H9 (cell line): Measurements from ENCODE around the gene PRR5L. TPM values are rescaled to one million over a fixed set of nuclear protein-coding genes. Genes with fewer than 3 reads are reported as not detected.

Experiments
- DNase-seq: peaks from one replicate; pipeline ENCODE4 v3.0.0-alpha.2; 2017
- H2AFZ ChIP-seq: one replicate; pipeline ENCODE4 v1.6.1; 2013; ENCODE audit warnings: mild to moderate bottlenecking, low read length, control low read depth, moderate library complexity
- H2AK5ac ChIP-seq: 2 replicates; pipeline ENCODE4 v1.6.1; 2013; ENCODE audit warnings: low read length, control low read depth, mixed read lengths; ENCODE audit not compliant: insufficient read length
- H2BK120ac ChIP-seq: one replicate; pipeline ENCODE4 v1.6.1; 2013; ENCODE audit warnings: low read depth, mild to moderate bottlenecking, low read length, control low read depth, inconsistent platforms; ENCODE audit not compliant: poor library complexity, severe bottlenecking
- H2BK12ac ChIP-seq: 2 replicates; pipeline ENCODE4 v1.6.1; 2013; ENCODE audit warnings: low read length, control low read depth, mixed read lengths, low read depth; ENCODE audit not compliant: insufficient read length
- H2BK15ac ChIP-seq: 2 replicates; pipeline ENCODE4 v1.6.1; 2013; ENCODE audit warnings: low read depth, low read length, control low read depth
- H2BK20ac ChIP-seq: one replicate; pipeline ENCODE4 v1.6.1; 2013; ENCODE audit warnings: low read depth, mild to moderate bottlenecking, low read length, control low read depth, inconsistent platforms; ENCODE audit not compliant: poor library complexity, severe bottlenecking
- H2BK5ac ChIP-seq: 2 replicates; pipeline ENCODE4 v1.6.1; 2013; ENCODE audit warnings: low read length, control low read depth, mixed read lengths; ENCODE audit not compliant: insufficient read length
- H3K14ac ChIP-seq: 2 replicates; pipeline ENCODE4 v1.6.1; 2013; ENCODE audit warnings: low read length, control low read depth; ENCODE audit not compliant: insufficient read depth
- H3K18ac ChIP-seq: 2 replicates; pipeline ENCODE4 v1.6.1; 2013; ENCODE audit warnings: low read depth, mild to moderate bottlenecking, mixed read lengths, low read length, control low read depth; ENCODE audit not compliant: insufficient read length
- H3K23ac ChIP-seq: 2 replicates; pipeline ENCODE4 v1.6.1; 2013; ENCODE audit warnings: low read length, control low read depth, mixed read lengths, low read depth; ENCODE audit not compliant: insufficient read length
- H3K23me2 ChIP-seq: 2 replicates; pipeline ENCODE4 v1.6.1; 2013; ENCODE audit warnings: low read depth, mild to moderate bottlenecking, mixed read lengths, low read length, control low read depth; ENCODE audit not compliant: insufficient read length, poor library complexity, severe bottlenecking
- H3K27ac ChIP-seq: 2 replicates; pipeline ENCODE4 v1.5.1; 2013; ENCODE audit warnings: low read length, control low read depth, mixed read lengths, low read depth; ENCODE audit not compliant: insufficient read length
- H3K27me3 ChIP-seq: 2 replicates; pipeline ENCODE4 v1.6.1; 2013; ENCODE audit warnings: low read length, control low read depth, inconsistent platforms; ENCODE audit not compliant: insufficient read depth
- H3K4ac ChIP-seq: 2 replicates; pipeline ENCODE4 v1.6.1; 2013; ENCODE audit warnings: low read depth, mild to moderate bottlenecking, control low read depth, inconsistent platforms, low read length, moderate library complexity
- H3K4me1 ChIP-seq: 2 replicates; pipeline ENCODE4 v1.6.1; 2013; ENCODE audit warnings: low read length, control low read depth, inconsistent platforms; ENCODE audit not compliant: insufficient read depth
- H3K4me2 ChIP-seq: 2 replicates; pipeline ENCODE4 v1.6.1; 2013; ENCODE audit warnings: low read length, control low read depth, mixed read lengths; ENCODE audit not compliant: insufficient read length, insufficient read depth
- H3K56ac ChIP-seq: 2 replicates; pipeline ENCODE4 v1.6.1; 2013; ENCODE audit warnings: low read depth, mild to moderate bottlenecking, mixed read lengths, low read length, control low read depth; ENCODE audit not compliant: insufficient read length
- H3K79me1 ChIP-seq: 2 replicates; pipeline ENCODE4 v1.6.1; 2013; ENCODE audit warnings: low read depth, mild to moderate bottlenecking, moderate library complexity, low read length, control low read depth, inconsistent platforms; ENCODE audit not compliant: insufficient read depth, poor library complexity, severe bottlenecking
- H3K79me2 ChIP-seq: 2 replicates; pipeline ENCODE4 v1.6.1; 2013; ENCODE audit warnings: low read length, control low read depth, inconsistent platforms; ENCODE audit not compliant: insufficient read depth
- H3K9ac ChIP-seq: 2 replicates; pipeline ENCODE4 v1.6.1; 2013; ENCODE audit warnings: low read length, control low read depth, mixed read lengths; ENCODE audit not compliant: insufficient read length; ENCODE audit errors: extremely low read depth
- H3K9me3 ChIP-seq: one replicate; pipeline ENCODE4 v1.6.1; 2013; ENCODE audit warnings: low read depth, low read length, inconsistent platforms; ENCODE audit not compliant: control insufficient read depth
- H3T11ph ChIP-seq: one replicate; pipeline ENCODE4 v1.6.1; 2013; ENCODE audit warnings: mild to moderate bottlenecking, low read length, control low read depth, inconsistent platforms
- H4K20me1 ChIP-seq: one replicate; pipeline ENCODE4 v1.6.1; 2013; ENCODE audit not compliant: control insufficient read depth, insufficient read length, insufficient read depth
- H4K5ac ChIP-seq: 2 replicates; pipeline ENCODE4 v1.6.1; 2013; ENCODE audit warnings: low read depth, mild to moderate bottlenecking, mixed read lengths, low read length, control low read depth; ENCODE audit not compliant: insufficient read length
- H4K8ac ChIP-seq: replicated peaks from 2 replicates; pipeline ENCODE4 v1.6.1; 2013; ENCODE audit warnings: low read length, control low read depth, mixed read lengths, low read depth; ENCODE audit not compliant: insufficient read length
- H4K91ac ChIP-seq: 2 replicates; pipeline ENCODE4 v1.6.1; 2013; ENCODE audit warnings: low read depth, mild to moderate bottlenecking, moderate library complexity, mixed read lengths, low read length, control low read depth; ENCODE audit not compliant: insufficient read length
- H3K27ac Mint-ChIP-seq, 3 experiments: 2 replicates in 2 of 3; 3 replicates in 1 of 3; pipeline ENCODE4 v1.8.0; 2020 to 2021; ENCODE audit warnings: mixed read lengths in 3 of 3, mild to moderate bottlenecking in 1 of 3, moderate library complexity in 1 of 3
- H3K27me3 Mint-ChIP-seq: 2 replicates; pipeline ENCODE4 v1.8.0; 2021; ENCODE audit warnings: low read depth, mild to moderate bottlenecking, moderate library complexity, mixed read lengths
- H3K36me3 Mint-ChIP-seq, 3 experiments: 2 replicates in 2 of 3; 3 replicates in 1 of 3; pipeline ENCODE4 v1.8.0; 2020 to 2021; ENCODE audit warnings: low read depth in 3 of 3, mixed read lengths in 3 of 3; ENCODE audit not compliant: insufficient read depth in 1 of 3
- H3K4me1 Mint-ChIP-seq, 2 experiments: 2 replicates each; pipeline ENCODE4 v1.8.0; 2020; ENCODE audit warnings: mixed read lengths in 2 of 2
- H3K4me3 Mint-ChIP-seq, 2 experiments: 2 replicates in 1 of 2; 3 replicates in 1 of 2; pipeline ENCODE4 v1.8.0; 2020 to 2021; ENCODE audit warnings: mild to moderate bottlenecking in 2 of 2, mixed read lengths in 2 of 2, moderate library complexity in 1 of 2
- H3K9me3 Mint-ChIP-seq, 2 experiments: 2 replicates in 1 of 2; 3 replicates in 1 of 2; pipeline ENCODE4 v1.8.0; 2020; ENCODE audit warnings: mild to moderate bottlenecking in 2 of 2, mixed read lengths in 2 of 2, moderate library complexity in 1 of 2
- WGBS: extraction: QIAGEN DNeasy Blood & Tissue Kit; methylation state at CpG from one replicate; pipeline ENCODE4 v1.1.7; 2013; ENCODE audit warnings: missing lambda C conversion rate, low lambda C conversion rate, mixed read lengths; ENCODE audit not compliant: insufficient read length; ENCODE audit errors: extremely low coverage; 5-methylcytosine and 5-hydroxymethylcytosine counted together
- total RNA-seq: library from RNA; stranded (reverse); gene quantifications from 2 replicates; pipeline ENCODE4 v1.2.1, GENCODE V29; 2021
- TF ChIP-seq, protein P1 (sequence below): fragments of 200-600 bp; sonication (generic); conservative IDR thresholded peaks from 3 replicates; pipeline ENCODE4 v1.8.0; 2021; ENCODE audit warnings: antibody characterized with exemption, mild to moderate bottlenecking

PRR5L gene
- total RNA-seq, 1 experiment from 2014 or later = 5.6 TPM

- no peaks in the 10 kb centered on the region for H3K23me2 ChIP-seq
- DNase-seq = no peak
- no peak overlapping the region for H3K18ac ChIP-seq
- no peak overlapping the region for H4K8ac ChIP-seq
- H3K79me1 ChIP-seq = no peaks in the 10 kb centered on the region
- H4K5ac ChIP-seq = no peak overlapping the region
- no peak overlapping the region for H3K23ac ChIP-seq
- no peaks in the 10 kb centered on the region for H3K79me2 ChIP-seq
- H2AFZ ChIP-seq = no peak overlapping the region
- H2BK120ac ChIP-seq = no peak overlapping the region
- H3K56ac ChIP-seq = no peak overlapping the region
- Mint-ChIP-seq H3K27ac (no peak overlapping the region), H3K9me3 (no peaks in the 10 kb centered on the region), H3K36me3 (no peaks in the 10 kb centered on the region), H3K4me1 (peaks cover 30 to 33% of the 10 kb centered on the region in 2 experiments), H3K4me3 (no peak overlapping the region), H3K27me3 (no peaks in the 10 kb centered on the region)
- no peak overlapping the region for H2BK5ac ChIP-seq
- no peaks in the 10 kb centered on the region for H4K20me1 ChIP-seq
- no peak overlapping the region for H2BK20ac ChIP-seq
- H2BK15ac ChIP-seq = no peak overlapping the region
- no peak overlapping the region for H3K9ac ChIP-seq
- TF ChIP-seq, protein P1, sequence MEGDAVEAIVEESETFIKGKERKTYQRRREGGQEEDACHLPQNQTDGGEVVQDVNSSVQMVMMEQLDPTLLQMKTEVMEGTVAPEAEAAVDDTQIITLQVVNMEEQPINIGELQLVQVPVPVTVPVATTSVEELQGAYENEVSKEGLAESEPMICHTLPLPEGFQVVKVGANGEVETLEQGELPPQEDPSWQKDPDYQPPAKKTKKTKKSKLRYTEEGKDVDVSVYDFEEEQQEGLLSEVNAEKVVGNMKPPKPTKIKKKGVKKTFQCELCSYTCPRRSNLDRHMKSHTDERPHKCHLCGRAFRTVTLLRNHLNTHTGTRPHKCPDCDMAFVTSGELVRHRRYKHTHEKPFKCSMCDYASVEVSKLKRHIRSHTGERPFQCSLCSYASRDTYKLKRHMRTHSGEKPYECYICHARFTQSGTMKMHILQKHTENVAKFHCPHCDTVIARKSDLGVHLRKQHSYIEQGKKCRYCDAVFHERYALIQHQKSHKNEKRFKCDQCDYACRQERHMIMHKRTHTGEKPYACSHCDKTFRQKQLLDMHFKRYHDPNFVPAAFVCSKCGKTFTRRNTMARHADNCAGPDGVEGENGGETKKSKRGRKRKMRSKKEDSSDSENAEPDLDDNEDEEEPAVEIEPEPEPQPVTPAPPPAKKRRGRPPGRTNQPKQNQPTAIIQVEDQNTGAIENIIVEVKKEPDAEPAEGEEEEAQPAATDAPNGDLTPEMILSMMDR = no peak
- H3K4me1 ChIP-seq = no peaks in the 10 kb centered on the region; the same call in 1 of the 2 replicates
- no peaks in the 10 kb centered on the region for H3K27me3 ChIP-seq
- no peak overlapping the region for H3K4me2 ChIP-seq
- H3T11ph ChIP-seq = no peak overlapping the region
- no CpG with 5 or more reads among the region's 7 CpGs for whole genome bisulfite sequencing
- H3K27ac ChIP-seq = no peak overlapping the region
- H4K91ac ChIP-seq = no peak overlapping the region
- H3K4ac ChIP-seq = no peak overlapping the region
- H2BK12ac ChIP-seq = no peak overlapping the region
- no peaks in the 10 kb centered on the region for H3K9me3 ChIP-seq
- H3K14ac ChIP-seq = no peak overlapping the region
- no peak overlapping the region for H2AK5ac ChIP-seq
Observed at GRCh38 chr11:36459046-36459445, 163.0 kb downstream of the PRR5L start.
